Limb (tissue), 2 donors: ENCODE data around the gene GTF2E1.
"Not testable (repeated sequence)": the region's sequence is repeated elsewhere in the genome, so short reads cannot be mapped to it uniquely, and the experiment has no call there.

Experiments used
- DNase-seq, 2 donors: peaks; one replicate each; pipeline ENCODE4 v3.0.0-alpha.2; 2016; ENCODE audit errors: extremely low spot score in 2 of 2

GTF2E1 gene

GRCh38 chr3:120742198-120742848, at the start of gene GTF2E1, which contains the start of gene RABL3:
GTF2E1 (plus strand) TSS chr3:120742744; CDS start chr3:120750553, 7,809 bp downstream.
RABL3 (minus strand) TSS chr3:120742516; CDS start chr3:120742507, 9 bp downstream.
- peak; percentile 98 to 100 for DNase-seq

- no peak for DNase-seq
Observed at GRCh38 chr3:120693439-120694171, 48.9 kb upstream of the GTF2E1 start.

DNA sequence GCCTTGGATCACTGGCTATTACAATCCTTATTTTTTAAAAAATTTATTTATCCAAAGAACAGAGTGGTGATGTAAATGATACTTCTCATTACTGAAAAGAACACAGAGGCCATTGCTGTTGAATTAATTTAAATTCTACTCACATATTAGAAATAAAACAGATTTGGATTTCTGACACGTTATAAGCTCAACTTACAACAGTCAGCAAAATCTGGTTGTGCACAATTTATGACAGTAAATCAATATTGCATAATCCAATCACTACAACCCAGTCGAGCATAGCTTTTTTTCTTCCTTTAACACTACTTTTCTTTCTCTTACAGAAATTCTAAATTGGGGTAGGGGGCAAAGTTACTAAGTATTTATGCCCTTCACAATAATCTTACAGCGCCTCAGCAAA, 43.2 kb upstream of the GTF2E1 start:
- no peak for DNase-seq

- no peak for DNase-seq
Observed at GRCh38 chr3:120705884-120706582, 36.5 kb upstream of the GTF2E1 start.

DNA sequence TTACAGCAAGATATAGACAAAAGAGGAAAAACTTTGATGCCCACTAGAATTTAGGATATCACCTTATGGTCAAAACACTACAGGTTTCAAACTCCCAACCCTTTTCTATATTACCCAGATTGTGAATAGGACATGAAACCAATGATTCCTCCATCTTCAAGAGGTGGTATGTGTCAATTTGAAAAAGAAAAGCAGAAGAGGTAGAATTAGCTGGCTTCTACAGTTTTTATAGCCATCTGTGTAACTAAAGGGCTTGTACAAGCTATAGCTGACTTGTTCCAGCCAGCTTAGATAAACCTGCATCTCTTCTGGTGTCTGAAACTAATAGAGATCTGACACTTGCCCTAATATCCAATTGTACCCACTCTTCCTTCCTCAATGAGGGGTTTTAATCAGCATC, 35.6 kb upstream of the GTF2E1 start:
- no peak for DNase-seq

DNA sequence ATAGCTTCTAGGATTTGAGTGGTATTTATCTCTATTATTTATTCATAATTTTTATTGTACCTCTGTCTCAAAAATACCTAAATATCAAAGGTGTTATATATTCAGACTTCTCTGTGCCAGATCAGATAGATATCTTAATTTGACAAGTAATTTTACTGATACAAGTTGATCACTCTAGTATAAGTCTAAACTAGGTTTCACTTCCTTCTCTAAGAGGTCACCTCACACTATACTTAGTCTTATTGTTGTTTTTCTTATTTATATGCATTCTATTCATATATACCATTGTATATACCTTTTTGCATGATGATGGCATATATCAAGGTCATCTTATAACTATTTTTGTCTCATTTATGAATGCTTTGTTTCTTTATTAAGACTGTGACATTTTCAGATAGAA, 34.1 kb upstream of the GTF2E1 start:
- no peak for DNase-seq

- DNase-seq = no peak
Observed at GRCh38 chr3:120710369-120710768, 32.2 kb upstream of the GTF2E1 start.

- DNase-seq = no peak
Observed at GRCh38 chr3:120713262-120713661, 29.3 kb upstream of the GTF2E1 start.

GRCh38 chr3:120719167-120719834, 23.2 kb upstream of the GTF2E1 start:
- not testable (repeated sequence) for DNase-seq

GRCh38 chr3:120726791-120727190, 15.8 kb upstream of the GTF2E1 start:
- no peak for DNase-seq

- DNase-seq = no peak
Observed at GRCh38 chr3:120730576-120731542, 11.7 kb upstream of the GTF2E1 start.

DNA sequence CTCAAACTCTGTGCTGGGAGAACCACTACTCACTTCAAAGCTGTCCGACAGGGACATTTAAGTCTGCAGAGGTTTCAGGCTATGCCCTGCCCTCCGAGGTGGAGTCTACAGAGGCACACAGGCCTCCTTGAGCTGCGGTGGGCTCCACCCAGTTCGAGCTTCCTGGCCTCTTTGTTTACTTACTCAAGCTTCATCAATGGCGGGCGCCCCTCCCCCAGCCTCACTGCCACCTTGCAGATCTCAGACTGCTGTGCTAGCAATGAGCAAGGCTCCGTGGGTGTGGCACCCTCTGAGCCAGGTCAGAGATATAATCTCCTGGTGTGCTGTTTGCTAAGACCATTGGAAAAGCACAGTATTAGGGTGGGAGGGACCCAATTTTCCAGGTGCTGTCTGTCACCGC, 4.5 kb upstream of the GTF2E1 start:
- DNase-seq = not testable (repeated sequence)

DNA sequence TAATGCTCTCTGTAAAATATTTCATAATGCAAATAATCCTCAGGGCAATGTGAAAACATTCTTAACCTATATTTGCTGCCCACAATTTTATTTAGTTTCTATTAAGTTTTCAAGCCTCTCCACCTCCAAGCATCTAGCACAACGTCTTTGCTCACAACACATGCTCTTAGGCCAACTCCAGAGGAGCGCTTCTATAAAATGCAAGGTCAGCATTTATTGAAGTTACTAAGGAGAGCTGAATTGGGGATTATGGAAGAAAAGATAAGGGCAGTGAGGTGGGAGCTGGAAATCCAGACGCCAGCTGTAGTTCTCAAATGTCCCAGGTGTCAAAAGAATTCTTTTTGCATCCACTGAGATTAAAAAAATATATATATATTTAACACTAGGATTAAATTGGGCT, 1.2 kb upstream of the GTF2E1 start:
- no peak for DNase-seq

DNA sequence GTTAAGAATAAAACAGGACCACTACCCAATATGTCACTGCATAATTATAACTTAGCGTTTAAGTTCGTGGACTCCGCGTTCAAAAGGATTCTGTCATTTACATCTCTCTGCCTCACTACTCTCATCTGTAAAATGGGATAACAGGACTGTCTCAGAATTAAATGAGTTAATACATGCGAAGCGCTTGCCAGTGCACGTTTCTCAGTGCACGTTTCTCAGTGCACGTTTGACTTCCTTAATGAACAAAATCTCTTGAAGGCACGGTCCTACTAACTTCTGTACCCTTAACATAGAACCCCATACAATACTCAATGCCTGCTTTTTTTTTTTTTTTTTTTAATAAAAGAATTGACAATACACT, 727 bp upstream of the GTF2E1 start:
- DNase-seq = peak in 1 of 2 donors; percentile 3

- no peak for DNase-seq
Observed at GRCh38 chr3:120742849-120743365, 363 bp downstream of the GTF2E1 start.

GRCh38 chr3:120743556-120744195, 1.1 kb downstream of the GTF2E1 start:
- DNase-seq = no peak

DNA sequence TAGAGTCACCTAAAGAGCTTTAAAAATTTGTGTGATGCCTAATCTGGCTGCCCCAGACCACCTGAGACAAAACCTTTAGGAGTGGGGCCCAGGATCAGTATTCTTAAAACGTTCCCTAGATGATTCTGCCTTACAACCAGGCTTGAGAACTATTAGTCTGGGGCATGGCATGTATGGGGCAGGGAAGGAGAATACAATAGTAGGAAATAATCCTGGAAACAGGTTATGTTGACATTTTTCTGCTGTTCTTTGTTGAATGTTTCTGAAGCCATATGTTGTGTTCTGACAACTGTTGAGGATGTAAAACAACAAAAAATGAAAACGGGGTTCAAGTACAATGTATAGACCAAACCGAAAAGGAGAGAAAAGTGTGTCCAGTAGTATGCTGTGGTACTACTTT, 2.9 kb downstream of the GTF2E1 start:
- DNase-seq = no peak

DNA sequence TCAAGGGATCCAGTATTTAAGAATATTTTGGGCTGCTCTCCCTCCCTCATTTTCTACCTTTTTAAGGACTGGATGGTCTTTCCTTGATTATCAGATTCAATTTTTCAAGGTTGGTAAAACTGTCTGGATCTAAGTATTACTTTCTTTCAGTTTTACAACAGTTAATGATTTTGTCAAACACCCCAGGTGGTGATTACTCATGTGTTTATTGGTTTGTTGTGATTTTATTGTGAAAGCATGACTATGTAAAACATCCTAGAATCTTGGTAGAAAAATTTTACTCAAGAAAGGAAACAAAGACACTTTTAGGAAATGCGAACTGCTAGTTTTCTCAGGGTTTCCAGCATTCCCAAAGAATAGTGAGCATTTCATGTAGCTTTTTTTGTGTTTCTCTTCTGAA, 7.3 kb downstream of the GTF2E1 start:
- no peak for DNase-seq

DNA sequence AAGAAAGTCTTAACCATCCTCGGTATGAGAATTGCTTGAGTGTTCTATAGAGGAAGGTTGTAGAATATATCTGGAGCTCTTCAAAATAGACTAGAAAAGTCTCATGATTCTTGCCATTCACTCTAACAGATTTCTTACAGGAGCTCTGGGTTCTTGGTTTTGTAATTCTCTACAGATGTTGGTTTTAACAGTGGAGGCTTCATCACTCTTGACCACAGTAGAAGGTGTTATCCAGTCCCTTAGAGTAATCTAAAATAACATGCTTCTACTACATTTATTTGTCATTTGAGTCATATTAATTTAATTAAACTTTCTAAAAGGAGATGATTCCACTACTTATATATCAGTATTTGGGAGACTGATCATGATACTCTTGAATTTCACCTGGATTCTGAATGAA, 9.7 kb downstream of the GTF2E1 start:
- DNase-seq = no peak

DNA sequence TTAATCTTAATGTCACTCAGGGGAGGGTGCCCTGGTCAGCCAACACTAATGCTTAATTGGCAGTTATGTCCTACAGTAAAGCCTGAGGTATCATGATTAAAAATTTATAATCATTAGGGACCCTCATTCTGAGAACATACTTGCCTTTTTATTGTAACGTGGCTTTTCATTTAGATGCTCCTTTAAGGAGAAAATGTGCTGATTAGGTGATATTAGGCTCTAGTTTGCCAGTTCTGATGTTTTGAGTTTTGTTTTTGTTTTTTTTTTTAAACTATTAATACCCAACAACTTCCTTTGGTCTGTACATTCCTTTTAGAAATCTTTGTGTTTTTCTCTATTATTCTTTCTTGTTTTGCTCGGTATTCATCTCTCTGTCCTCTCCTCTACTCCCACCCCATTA, 10.3 kb downstream of the GTF2E1 start:
- no peak for DNase-seq
